ENCODE measurements around the gene IGLL1. TPM values are rescaled to one million over a fixed set of nuclear protein-coding genes. Genes with fewer than 3 reads are reported as not detected.
A peak's percentile ranks its signal among the peaks of the same experiment; 100 is the strongest.

The IGLL1 gene
- total RNA-seq, 1 donor from 2014 or later, result not detected

DNA sequence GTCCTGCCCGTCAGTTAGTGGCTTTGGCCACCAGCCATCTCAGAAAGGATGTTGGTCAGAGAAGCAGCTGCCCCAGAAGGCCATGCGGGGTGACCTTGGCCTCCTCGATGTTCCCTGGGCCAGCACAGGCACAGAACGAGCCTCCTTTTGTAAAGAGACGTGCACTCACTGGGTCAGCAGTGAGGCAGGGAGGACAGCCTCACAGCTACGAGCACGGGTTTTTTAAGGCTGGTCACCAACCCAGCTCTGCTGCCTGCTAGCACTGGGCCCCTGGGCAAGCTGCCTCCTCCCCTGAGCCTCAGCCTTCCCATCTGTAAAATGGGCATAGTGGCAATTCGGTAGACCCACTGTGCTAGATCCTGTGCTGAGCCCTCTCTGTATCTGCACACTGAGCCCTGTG, 10.8 kb downstream of the IGLL1 start:
- Histone ChIP-seq H3K79me2 (ENCODE audit: low read depth) (no peaks in the 10 kb centered on the region), H3K36me3 (no peaks in the 10 kb centered on the region), H3K27me3 (peaks cover 48% of the 10 kb centered on the region), H3K4me2 (no peak overlapping the region), H3K27ac (no peak overlapping the region), H3K4me3 (no peak overlapping the region), H3K4me1 (peaks cover 3% of the 10 kb centered on the region), H4K20me1 (ENCODE audit: low read depth) (no peaks in the 10 kb centered on the region), H3F3A (ENCODE audit: low read depth) (peaks cover 13% of the 10 kb centered on the region), H2AFZ (replicated peaks) (no peak overlapping the region), H3K9me3 (ENCODE audit: low read depth) (no peaks in the 10 kb centered on the region), H3K9ac (no peak overlapping the region)
- no peak for DNase-seq (ENCODE audit: low spot score)
- Mint-ChIP-seq H3K4me3 (no peak overlapping the region), H3K4me1 (peaks cover 27% of the 10 kb centered on the region), H3K27me3 (ENCODE audit: insufficient read depth, low read depth) (peaks cover 15% of the 10 kb centered on the region), H3K27ac (peak overlapping the region; percentile 74), H3K9me3 (peaks cover 2% of the 10 kb centered on the region), H3K36me3 (no peaks in the 10 kb centered on the region)
- TF ChIP-seq EZH2 (IDR thresholded peaks at IDR 0.05) (no peak), EZH2phosphoT487 (IDR thresholded peaks at IDR 0.05) (no peak), CTCF (IDR thresholded peaks at IDR 0.05) (no peak)

- TF ChIP-seq CTCF (IDR thresholded peaks at IDR 0.05) (no peak), EZH2phosphoT487 (IDR thresholded peaks at IDR 0.05) (no peak), EZH2 (IDR thresholded peaks at IDR 0.05) (no peak)
- peaks cover 65% of the 10 kb centered on the region for H3K27me3 ChIP-seq
- no peak overlapping the region for H3K27ac ChIP-seq
- peak overlapping the region; percentile 54 for H3K4me3 ChIP-seq
- H4K20me1 ChIP-seq (ENCODE audit: low read depth), result no peaks in the 10 kb centered on the region
- peaks cover 37% of the 10 kb centered on the region for H3K4me1 Mint-ChIP-seq
- peaks cover 21% of the 10 kb centered on the region for H3K27me3 Mint-ChIP-seq (ENCODE audit: insufficient read depth, low read depth)
- H3K9me3 ChIP-seq (ENCODE audit: low read depth), result no peaks in the 10 kb centered on the region
- H3K9me3 Mint-ChIP-seq, result peaks cover under 1% of the 10 kb centered on the region
- H3K4me1 ChIP-seq, result peaks cover 3% of the 10 kb centered on the region
- DNase-seq (ENCODE audit: low spot score), result no peak
- H3K36me3 Mint-ChIP-seq, result no peaks in the 10 kb centered on the region
- no peak overlapping the region for H3K9ac ChIP-seq
- H2AFZ ChIP-seq (replicated peaks), result no peak overlapping the region
- peak overlapping the region; percentile 86 for H3K4me2 ChIP-seq
- H3F3A ChIP-seq (ENCODE audit: low read depth), result peaks cover 13% of the 10 kb centered on the region
- H3K36me3 ChIP-seq, result no peaks in the 10 kb centered on the region
- no peak overlapping the region for H3K27ac Mint-ChIP-seq
- H3K4me3 Mint-ChIP-seq, result peak overlapping the region; percentile 78
- H3K79me2 ChIP-seq (ENCODE audit: low read depth), result no peaks in the 10 kb centered on the region
Observed at GRCh38 chr22:23566705-23567475, 13.2 kb downstream of the IGLL1 start.

GRCh38 chr22:23565915-23566704, 14.0 kb downstream of the IGLL1 start:
- peak overlapping the region; percentile 89 for H3K4me3 Mint-ChIP-seq
- Histone ChIP-seq H3K9ac (no peak overlapping the region), H3K4me2 (peak overlapping the region; percentile 86), H3K79me2 (ENCODE audit: low read depth) (no peaks in the 10 kb centered on the region), H3K27me3 (peaks cover 65% of the 10 kb centered on the region), H3K4me1 (peaks cover 3% of the 10 kb centered on the region), H3K9me3 (ENCODE audit: low read depth) (no peaks in the 10 kb centered on the region), H3K36me3 (no peaks in the 10 kb centered on the region), H3K4me3 (peak overlapping the region; percentile 54), H3K27ac (no peak overlapping the region), H2AFZ (replicated peaks) (peak overlapping the region; percentile 42), H3F3A (ENCODE audit: low read depth) (peaks cover 13% of the 10 kb centered on the region), H4K20me1 (ENCODE audit: low read depth) (no peaks in the 10 kb centered on the region)
- H3K4me1 Mint-ChIP-seq, result peaks cover 41% of the 10 kb centered on the region
- H3K36me3 Mint-ChIP-seq, result no peaks in the 10 kb centered on the region
- TF ChIP-seq EZH2phosphoT487 (IDR thresholded peaks at IDR 0.05) (peak; percentile 57), EZH2 (IDR thresholded peaks at IDR 0.05) (peak; percentile 65), CTCF (IDR thresholded peaks at IDR 0.05) (no peak)
- H3K27me3 Mint-ChIP-seq (ENCODE audit: insufficient read depth, low read depth), result peaks cover 21% of the 10 kb centered on the region
- peak overlapping the region; percentile 72 for H3K27ac Mint-ChIP-seq
- H3K9me3 Mint-ChIP-seq, result peaks cover 3% of the 10 kb centered on the region
- DNase-seq (ENCODE audit: low spot score), result peak; percentile 67

All from neural progenitor cell (in vitro differentiated cells).